ENCODE results near the gene DYNLL1. TPM values are rescaled to one million over a fixed set of nuclear protein-coding genes. Genes with fewer than 3 reads are reported as not detected.

The DYNLL1 gene
- total and polyA plus RNA-seq, 2 of the 13 experiments (the other 11 are each of a cell fraction or from before 2014, with no cell fraction given), result 271 to 294 TPM

DNA sequence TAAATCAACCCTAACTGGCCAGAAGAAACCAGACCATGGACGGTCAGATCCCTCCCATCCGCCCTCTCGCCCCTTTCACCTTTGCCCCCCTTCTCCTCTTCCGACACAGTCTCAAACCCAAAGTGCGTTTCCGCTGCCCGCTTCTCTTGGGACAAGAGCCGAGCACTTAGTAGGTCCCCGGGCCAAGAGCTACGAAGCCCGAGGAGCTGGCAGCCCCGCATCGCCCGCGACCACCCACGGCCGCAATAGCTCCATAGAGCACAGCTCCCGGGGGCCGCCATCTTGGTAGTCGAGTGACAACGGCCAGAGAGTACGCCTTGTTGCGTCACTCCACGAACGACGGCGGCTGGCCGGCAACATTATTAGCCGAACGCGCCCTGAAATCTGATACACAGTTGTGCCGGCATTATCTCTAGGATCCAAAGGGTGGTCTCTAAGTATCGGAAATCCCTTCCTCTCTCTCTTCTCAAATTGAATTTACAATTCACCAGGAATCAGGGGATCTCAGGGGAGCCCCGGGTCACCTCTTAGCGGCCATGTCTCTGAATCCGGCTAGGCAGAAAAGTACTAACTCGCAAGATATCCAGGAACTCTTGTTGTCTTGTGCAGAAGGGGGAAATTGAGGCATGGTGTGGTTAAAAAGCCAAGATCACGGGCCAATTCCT, 33.1 kb downstream of the DYNLL1 start, which contains the start of gene COQ5 (continued):
- TF ChIP-seq, protein P1, sequence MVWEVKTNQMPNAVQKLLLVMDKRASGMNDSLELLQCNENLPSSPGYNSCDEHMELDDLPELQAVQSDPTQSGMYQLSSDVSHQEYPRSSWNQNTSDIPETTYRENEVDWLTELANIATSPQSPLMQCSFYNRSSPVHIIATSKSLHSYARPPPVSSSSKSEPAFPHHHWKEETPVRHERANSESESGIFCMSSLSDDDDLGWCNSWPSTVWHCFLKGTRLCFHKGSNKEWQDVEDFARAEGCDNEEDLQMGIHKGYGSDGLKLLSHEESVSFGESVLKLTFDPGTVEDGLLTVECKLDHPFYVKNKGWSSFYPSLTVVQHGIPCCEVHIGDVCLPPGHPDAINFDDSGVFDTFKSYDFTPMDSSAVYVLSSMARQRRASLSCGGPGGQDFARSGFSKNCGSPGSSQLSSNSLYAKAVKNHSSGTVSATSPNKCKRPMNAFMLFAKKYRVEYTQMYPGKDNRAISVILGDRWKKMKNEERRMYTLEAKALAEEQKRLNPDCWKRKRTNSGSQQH (CRISPR knock-in tag; IDR thresholded peaks at IDR 0.05; ENCODE audit: low read depth), result peak; percentile 94
- TF ChIP-seq ZNF839 (CRISPR knock-in tag; IDR thresholded peaks at IDR 0.05; ENCODE audit: borderline replicate concordance) (peak; percentile 60; the same call in 1 of the 2 replicates), BRD4 (CRISPR knock-in tag; IDR thresholded peaks at IDR 0.05) (peak; percentile 92), SKI (IDR thresholded peaks at IDR 0.05; ENCODE audit: partially characterized antibody) (peak; percentile 70), ZNF713 (CRISPR knock-in tag; IDR thresholded peaks at IDR 0.05) (no peak), SRSF9 (IDR thresholded peaks at IDR 0.05; ENCODE audit: borderline replicate concordance, insufficient read depth, low read depth, low read length, poor library complexity, severe bottlenecking) (no peak), HOMEZ (CRISPR knock-in tag; IDR thresholded peaks at IDR 0.05; ENCODE audit: low read depth) (peak; percentile 35; the same call in 1 of the 2 replicates), ZBTB43 (CRISPR knock-in tag; conservative IDR thresholded peaks at IDR 0.05) (0 out of 2 replicates have a peak, but pooled peaks have one; percentile 29), ZC3H13 (CRISPR knock-in tag; IDR thresholded peaks at IDR 0.05) (peak; percentile 90), ZNF788 (CRISPR knock-in tag; IDR thresholded peaks at IDR 0.05; ENCODE audit: borderline replicate concordance) (0 out of 2 replicates have a peak, but pooled peaks have one; percentile 68), ZBTB26 (CRISPR knock-in tag; IDR thresholded peaks at IDR 0.05; ENCODE audit: borderline replicate concordance) (0 out of 2 replicates have a peak, but pooled peaks have one; percentile 44), ISX (CRISPR knock-in tag; conservative IDR thresholded peaks at IDR 0.05) (no peak), ZNF354B (CRISPR knock-in tag; IDR thresholded peaks at IDR 0.05) (no peak), ZNF512 (CRISPR knock-in tag; IDR thresholded peaks at IDR 0.05) (no peak), ZBTB3 (CRISPR knock-in tag; IDR thresholded peaks at IDR 0.05; ENCODE audit: borderline replicate concordance, low read depth) (0 out of 2 replicates have a peak, but pooled peaks have one; percentile 23), ZBTB14 (CRISPR knock-in tag; IDR thresholded peaks at IDR 0.05) (no peak)
- TF ChIP-seq, protein P2, sequence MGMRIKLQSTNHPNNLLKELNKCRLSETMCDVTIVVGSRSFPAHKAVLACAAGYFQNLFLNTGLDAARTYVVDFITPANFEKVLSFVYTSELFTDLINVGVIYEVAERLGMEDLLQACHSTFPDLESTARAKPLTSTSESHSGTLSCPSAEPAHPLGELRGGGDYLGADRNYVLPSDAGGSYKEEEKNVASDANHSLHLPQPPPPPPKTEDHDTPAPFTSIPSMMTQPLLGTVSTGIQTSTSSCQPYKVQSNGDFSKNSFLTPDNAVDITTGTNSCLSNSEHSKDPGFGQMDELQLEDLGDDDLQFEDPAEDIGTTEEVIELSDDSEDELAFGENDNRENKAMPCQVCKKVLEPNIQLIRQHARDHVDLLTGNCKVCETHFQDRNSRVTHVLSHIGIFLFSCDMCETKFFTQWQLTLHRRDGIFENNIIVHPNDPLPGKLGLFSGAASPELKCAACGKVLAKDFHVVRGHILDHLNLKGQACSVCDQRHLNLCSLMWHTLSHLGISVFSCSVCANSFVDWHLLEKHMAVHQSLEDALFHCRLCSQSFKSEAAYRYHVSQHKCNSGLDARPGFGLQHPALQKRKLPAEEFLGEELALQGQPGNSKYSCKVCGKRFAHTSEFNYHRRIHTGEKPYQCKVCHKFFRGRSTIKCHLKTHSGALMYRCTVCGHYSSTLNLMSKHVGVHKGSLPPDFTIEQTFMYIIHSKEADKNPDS (CRISPR knock-in tag; IDR thresholded peaks at IDR 0.05), result peak; percentile 70; the same call in 1 of the 2 replicates
